Neural cell (in vitro differentiated cells): ENCODE measurements around the gene YPEL2. TPM values are rescaled to one million over a fixed set of nuclear protein-coding genes. Genes with fewer than 3 reads are reported as not detected.

Experiments
- H2AFZ ChIP-seq: fragments of 200-600, 300-800 bp; sonication (generic), shearing (Covaris generic); 2 replicates; pipeline ENCODE4 v1.6.0; 2014; ENCODE audit warnings: low read depth, mild to moderate bottlenecking, antibody characterized with exemption, low read length, moderate library complexity
- H3F3A ChIP-seq: fragments of 200-600 bp; shearing (Covaris generic); 2 replicates; pipeline ENCODE4 v1.6.1; 2016; ENCODE audit warnings: mild to moderate bottlenecking, moderate library complexity, mixed read lengths, antibody characterized with exemption, low read length; ENCODE audit not compliant: insufficient read depth, poor library complexity, severe bottlenecking
- H3K27ac ChIP-seq: fragments of 200-600, 300-800 bp; sonication (generic), shearing (Covaris generic); 2 replicates; pipeline ENCODE4 v1.5.1; 2014; ENCODE audit warnings: mild to moderate bottlenecking, low read length, moderate library complexity
- H3K27me3 ChIP-seq: fragments of 300-800, 200-600 bp; sonication (generic), shearing (Covaris generic); 2 replicates; pipeline ENCODE4 v1.6.0; 2014; ENCODE audit warnings: mild to moderate bottlenecking, low read depth, low read length, moderate library complexity; ENCODE audit not compliant: insufficient read depth
- H3K36me3 ChIP-seq: fragments of 300-800, 200-600 bp; sonication (generic), shearing (Covaris generic); 2 replicates; pipeline ENCODE4 v1.5.1; 2014; ENCODE audit warnings: mild to moderate bottlenecking, antibody characterized with exemption, low read length, moderate library complexity; ENCODE audit not compliant: insufficient read depth
- H3K4me2 ChIP-seq: fragments of 300-800, 200-600 bp; sonication (generic), shearing (Covaris generic); 2 replicates; pipeline ENCODE4 v1.6.0; 2014; ENCODE audit warnings: mild to moderate bottlenecking, low read length
- H3K4me3 ChIP-seq: fragments of 300-800, 200-600 bp; sonication (generic), shearing (Covaris generic); 2 replicates; pipeline ENCODE4 v1.5.1; 2014; ENCODE audit warnings: mild to moderate bottlenecking, low read length, moderate library complexity
- H3K79me2 ChIP-seq: fragments of 200-600 bp; shearing (Covaris generic); replicated peaks from 2 replicates; pipeline ENCODE4 v1.6.0; 2014; ENCODE audit warnings: mild to moderate bottlenecking, low read length, moderate library complexity; ENCODE audit not compliant: insufficient read depth
- H3K9ac ChIP-seq: fragments of 300-800, 200-600 bp; sonication (generic), shearing (Covaris generic); 2 replicates; pipeline ENCODE4 v1.6.1; 2016; ENCODE audit warnings: mild to moderate bottlenecking, low read length, mixed read lengths
- H3K9me2 ChIP-seq: fragments of 200-600 bp; shearing (Covaris generic); 2 replicates; pipeline ENCODE4 v1.6.1; 2016; ENCODE audit warnings: mild to moderate bottlenecking, low read length, mixed read lengths; ENCODE audit not compliant: insufficient read depth
- H3K9me3 ChIP-seq: fragments of 200-600, 300-800 bp; sonication (generic), shearing (Covaris generic); 2 replicates; pipeline ENCODE4 v1.6.1; 2016; ENCODE audit warnings: mild to moderate bottlenecking, mixed run types, low read length, moderate library complexity, mixed read lengths
- H4K20me1 ChIP-seq: fragments of 200-600 bp; shearing (Covaris generic); 2 replicates; pipeline ENCODE4 v1.6.1; 2016; ENCODE audit warnings: mild to moderate bottlenecking, mixed run types; ENCODE audit not compliant: insufficient read depth
- EP300 ChIP-seq: fragments of 450-650 bp; conservative IDR thresholded peaks from 2 replicates; pipeline ENCODE4 v1.6.1; 2014; ENCODE audit warnings: antibody characterized with exemption, mild to moderate bottlenecking, moderate library complexity; ENCODE audit not compliant: poor library complexity, severe bottlenecking
- EZH2 ChIP-seq: fragments of 200-600, 300-800 bp; shearing (Covaris generic), sonication (generic); IDR thresholded peaks from 2 replicates; pipeline ENCODE4 v1.6.1; 2014; ENCODE audit warnings: antibody characterized with exemption, low read length, borderline replicate concordance, mild to moderate bottlenecking; ENCODE audit not compliant: insufficient read depth, poor library complexity, severe bottlenecking
- MXI1 ChIP-seq: fragments of 450-650 bp; conservative IDR thresholded peaks from 2 replicates; pipeline ENCODE4 v1.6.1; 2014; ENCODE audit warnings: antibody characterized with exemption, mild to moderate bottlenecking; ENCODE audit not compliant: poor library complexity, severe bottlenecking
- POLR2AphosphoS5 ChIP-seq: IDR thresholded peaks from 2 replicates; pipeline ENCODE4 v1.6.1; 2012
- RAD21 ChIP-seq: fragments of 450-650 bp; conservative IDR thresholded peaks from 2 replicates; pipeline ENCODE4 v1.6.1; 2014; ENCODE audit warnings: antibody characterized with exemption, mild to moderate bottlenecking, moderate library complexity
- SMC3 ChIP-seq: fragments of 450-650 bp; conservative IDR thresholded peaks from 2 replicates; pipeline ENCODE4 v1.6.1; 2014; ENCODE audit warnings: antibody characterized with exemption, mild to moderate bottlenecking, moderate library complexity; ENCODE audit not compliant: poor library complexity
- TAF1 ChIP-seq: IDR thresholded peaks from 2 replicates; pipeline ENCODE4 v1.6.1; 2012; ENCODE audit warnings: low read depth
- polyA plus RNA-seq: library from polyadenylated mRNA; depleted of rRNA; stranded (reverse); fragments of >200 nt; gene quantifications from 2 replicates; pipeline ENCODE4 v1.2.3, GENCODE V29; 2014
- TF ChIP-seq, protein P1 (sequence below): fragments of 450-650 bp; IDR thresholded peaks from 2 replicates; pipeline ENCODE4 v1.5.1; 2014; ENCODE audit warnings: antibody characterized with exemption, mild to moderate bottlenecking, moderate library complexity; ENCODE audit not compliant: poor library complexity, severe bottlenecking
- TF ChIP-seq, protein P2 (sequence below): IDR thresholded peaks from 2 replicates; pipeline ENCODE4 v1.6.1; 2012; ENCODE audit warnings: borderline replicate concordance

YPEL2 gene
- polyA plus RNA-seq, 1 donor from 2014 or later, result 17.0 TPM

DNA sequence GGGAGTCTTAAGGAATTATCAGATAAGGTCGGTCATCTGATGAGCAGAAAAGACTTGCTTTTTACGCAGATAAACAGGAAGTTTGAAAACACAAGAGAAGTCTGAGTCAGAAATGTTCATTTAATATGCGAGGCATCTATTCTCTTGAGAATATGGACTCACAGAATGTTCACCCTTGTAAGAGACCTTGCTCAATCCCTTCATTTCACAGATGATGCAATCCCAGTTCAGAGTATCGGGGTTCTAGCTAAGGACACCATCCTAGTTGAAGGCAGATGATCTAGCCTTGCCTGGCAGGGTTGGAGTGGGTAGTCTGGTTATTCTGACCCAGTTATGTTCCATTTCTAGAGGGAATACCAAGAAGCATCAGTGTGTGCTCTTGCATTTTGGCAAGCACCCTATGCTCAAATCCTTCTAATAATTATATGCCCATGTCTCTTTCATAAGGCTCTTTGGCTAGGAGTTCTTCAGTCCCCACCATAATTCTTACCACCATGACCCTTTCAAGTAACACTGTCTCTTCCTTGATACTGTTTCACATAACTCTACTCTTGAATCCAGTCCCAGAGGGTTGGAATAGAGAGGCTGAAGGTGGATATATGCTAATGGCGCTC lies 42.5 kb downstream of the YPEL2 start:
- Histone ChIP-seq H3K36me3 (no peaks in the 10 kb centered on the region), H3K27me3 (no peaks in the 10 kb centered on the region), H3K9me3 (no peaks in the 10 kb centered on the region), H2AFZ (no peak overlapping the region), H3K79me2 (no peaks in the 10 kb centered on the region), H3K9ac (no peak overlapping the region), H3F3A (no peaks in the 10 kb centered on the region), H3K9me2 (no peaks in the 10 kb centered on the region), H3K4me2 (no peak overlapping the region), H3K27ac (no peak overlapping the region), H3K4me3 (no peak overlapping the region), H4K20me1 (no peaks in the 10 kb centered on the region)
- TF ChIP-seq RAD21, result no peak
- TF ChIP-seq POLR2AphosphoS5, result no peak
- TF ChIP-seq SMC3, result no peak
- TF ChIP-seq, protein P1, sequence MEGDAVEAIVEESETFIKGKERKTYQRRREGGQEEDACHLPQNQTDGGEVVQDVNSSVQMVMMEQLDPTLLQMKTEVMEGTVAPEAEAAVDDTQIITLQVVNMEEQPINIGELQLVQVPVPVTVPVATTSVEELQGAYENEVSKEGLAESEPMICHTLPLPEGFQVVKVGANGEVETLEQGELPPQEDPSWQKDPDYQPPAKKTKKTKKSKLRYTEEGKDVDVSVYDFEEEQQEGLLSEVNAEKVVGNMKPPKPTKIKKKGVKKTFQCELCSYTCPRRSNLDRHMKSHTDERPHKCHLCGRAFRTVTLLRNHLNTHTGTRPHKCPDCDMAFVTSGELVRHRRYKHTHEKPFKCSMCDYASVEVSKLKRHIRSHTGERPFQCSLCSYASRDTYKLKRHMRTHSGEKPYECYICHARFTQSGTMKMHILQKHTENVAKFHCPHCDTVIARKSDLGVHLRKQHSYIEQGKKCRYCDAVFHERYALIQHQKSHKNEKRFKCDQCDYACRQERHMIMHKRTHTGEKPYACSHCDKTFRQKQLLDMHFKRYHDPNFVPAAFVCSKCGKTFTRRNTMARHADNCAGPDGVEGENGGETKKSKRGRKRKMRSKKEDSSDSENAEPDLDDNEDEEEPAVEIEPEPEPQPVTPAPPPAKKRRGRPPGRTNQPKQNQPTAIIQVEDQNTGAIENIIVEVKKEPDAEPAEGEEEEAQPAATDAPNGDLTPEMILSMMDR, result no peak
- TF ChIP-seq, protein P2, sequence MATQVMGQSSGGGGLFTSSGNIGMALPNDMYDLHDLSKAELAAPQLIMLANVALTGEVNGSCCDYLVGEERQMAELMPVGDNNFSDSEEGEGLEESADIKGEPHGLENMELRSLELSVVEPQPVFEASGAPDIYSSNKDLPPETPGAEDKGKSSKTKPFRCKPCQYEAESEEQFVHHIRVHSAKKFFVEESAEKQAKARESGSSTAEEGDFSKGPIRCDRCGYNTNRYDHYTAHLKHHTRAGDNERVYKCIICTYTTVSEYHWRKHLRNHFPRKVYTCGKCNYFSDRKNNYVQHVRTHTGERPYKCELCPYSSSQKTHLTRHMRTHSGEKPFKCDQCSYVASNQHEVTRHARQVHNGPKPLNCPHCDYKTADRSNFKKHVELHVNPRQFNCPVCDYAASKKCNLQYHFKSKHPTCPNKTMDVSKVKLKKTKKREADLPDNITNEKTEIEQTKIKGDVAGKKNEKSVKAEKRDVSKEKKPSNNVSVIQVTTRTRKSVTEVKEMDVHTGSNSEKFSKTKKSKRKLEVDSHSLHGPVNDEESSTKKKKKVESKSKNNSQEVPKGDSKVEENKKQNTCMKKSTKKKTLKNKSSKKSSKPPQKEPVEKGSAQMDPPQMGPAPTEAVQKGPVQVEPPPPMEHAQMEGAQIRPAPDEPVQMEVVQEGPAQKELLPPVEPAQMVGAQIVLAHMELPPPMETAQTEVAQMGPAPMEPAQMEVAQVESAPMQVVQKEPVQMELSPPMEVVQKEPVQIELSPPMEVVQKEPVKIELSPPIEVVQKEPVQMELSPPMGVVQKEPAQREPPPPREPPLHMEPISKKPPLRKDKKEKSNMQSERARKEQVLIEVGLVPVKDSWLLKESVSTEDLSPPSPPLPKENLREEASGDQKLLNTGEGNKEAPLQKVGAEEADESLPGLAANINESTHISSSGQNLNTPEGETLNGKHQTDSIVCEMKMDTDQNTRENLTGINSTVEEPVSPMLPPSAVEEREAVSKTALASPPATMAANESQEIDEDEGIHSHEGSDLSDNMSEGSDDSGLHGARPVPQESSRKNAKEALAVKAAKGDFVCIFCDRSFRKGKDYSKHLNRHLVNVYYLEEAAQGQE, result no peak
- TF ChIP-seq MXI1, result no peak
- no peak for TF ChIP-seq EP300
- TF ChIP-seq TAF1, result no peak
- no peak for TF ChIP-seq EZH2

DNA sequence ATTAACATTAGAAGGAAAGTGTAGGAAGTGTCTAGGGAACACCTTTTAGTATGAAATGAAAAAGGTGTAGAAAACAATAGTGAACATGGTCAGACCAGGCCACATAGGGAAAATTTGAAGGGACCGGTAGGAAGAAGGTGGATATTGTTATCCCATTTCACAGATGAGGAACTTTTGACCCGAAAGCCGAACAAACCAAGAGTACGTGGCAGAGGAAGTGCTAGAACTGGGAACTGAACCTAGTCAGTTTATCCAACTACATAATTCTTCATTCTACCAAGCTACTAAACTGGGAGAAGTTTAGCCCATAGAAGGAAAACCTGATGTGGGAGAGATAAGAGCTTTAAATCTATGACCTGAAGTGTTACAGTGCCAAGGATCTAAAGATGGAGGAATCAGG lies 43.2 kb downstream of the YPEL2 start:
- H3K27me3 ChIP-seq, result no peaks in the 10 kb centered on the region
- no peak overlapping the region for H3K27ac ChIP-seq
- H3K79me2 ChIP-seq, result no peaks in the 10 kb centered on the region
- H3K9me2 ChIP-seq, result no peaks in the 10 kb centered on the region
- no peak for TF ChIP-seq EP300
- TF ChIP-seq POLR2AphosphoS5, result no peak
- TF ChIP-seq EZH2, result no peak
- TF ChIP-seq, protein P1, result no peak
- TF ChIP-seq, protein P2, result no peak
- no peak for TF ChIP-seq TAF1
- no peak for TF ChIP-seq RAD21
- TF ChIP-seq SMC3, result no peak
- TF ChIP-seq MXI1, result no peak
- H3K9ac ChIP-seq, result no peak overlapping the region
- no peak overlapping the region for H3K4me3 ChIP-seq
- no peaks in the 10 kb centered on the region for H3F3A ChIP-seq
- H3K36me3 ChIP-seq, result no peaks in the 10 kb centered on the region
- H2AFZ ChIP-seq, result no peak overlapping the region
- H3K9me3 ChIP-seq, result no peaks in the 10 kb centered on the region
- H3K4me2 ChIP-seq, result no peak overlapping the region
- no peaks in the 10 kb centered on the region for H4K20me1 ChIP-seq
